HG03175 (cell line): ENCODE measurements around the gene EIF5A2.
"Not testable (repeated sequence)": the region's sequence is repeated elsewhere in the genome, so short reads cannot be mapped to it uniquely, and the experiment has no call there.

Experiments
- ATAC-seq: cut with Tn5 transposase; IDR thresholded peaks from one replicate; pipeline ENCODE4 v1.9.1; 2021; ENCODE audit warnings: mild to moderate bottlenecking, moderate library complexity; ENCODE audit not compliant: unreplicated experiment

Gene EIF5A2

GRCh38 chr3:170897199-170897598 is 11.2 kb downstream of the EIF5A2 start:
- ATAC-seq, result not testable (repeated sequence)

- no peak for ATAC-seq
These were observed 11.7 kb downstream of the EIF5A2 start for GRCh38 chr3:170896781-170897180.

GRCh38 chr3:170896333-170896732 is 12.1 kb downstream of the EIF5A2 start:
- not testable (repeated sequence) for ATAC-seq

GRCh38 chr3:170893895-170894294 is 14.5 kb downstream of the EIF5A2 start:
- ATAC-seq, result no peak

GRCh38 chr3:170889630-170890029 is 18.8 kb downstream of the EIF5A2 start:
- ATAC-seq, result no peak

GRCh38 chr3:170889132-170889531 is 19.3 kb downstream of the EIF5A2 start:
- no peak for ATAC-seq

GRCh38 chr3:170884109-170884930 is 24.1 kb downstream of the EIF5A2 start:
- ATAC-seq, result not testable (repeated sequence)

GRCh38 chr3:170878688-170879087 is 29.7 kb downstream of the EIF5A2 start:
- ATAC-seq, result not testable (repeated sequence)

- not testable (repeated sequence) for ATAC-seq
These were observed 31.1 kb downstream of the EIF5A2 start for GRCh38 chr3:170877311-170877710.

- no peak for ATAC-seq
These were observed 31.9 kb downstream of the EIF5A2 start for GRCh38 chr3:170876537-170876936.

- ATAC-seq, result peak; percentile 97
These were observed 38.5 kb downstream of the EIF5A2 start, which contains the start of gene RPL22L1 for GRCh38 chr3:170869645-170870593. TSS of gene RPL22L1 (minus strand) at chr3:170870195. CDS start at chr3:170870167, 28 bp downstream.

GRCh38 chr3:170869239-170869590 is 39.2 kb downstream of the EIF5A2 start:
- ATAC-seq, result no peak

- ATAC-seq, result no peak
These were observed 39.7 kb downstream of the EIF5A2 start for GRCh38 chr3:170868577-170869238.

- ATAC-seq, result peak; percentile 36
These were observed 41.1 kb downstream of the EIF5A2 start for GRCh38 chr3:170867143-170867937.

- ATAC-seq, result no peak
These were observed 41.9 kb downstream of the EIF5A2 start for GRCh38 chr3:170866499-170866898.

- ATAC-seq, result no peak
These were observed 43.0 kb downstream of the EIF5A2 start for GRCh38 chr3:170865209-170866094.

GRCh38 chr3:170864525-170865208 is 43.8 kb downstream of the EIF5A2 start:
- ATAC-seq, result no peak

GRCh38 chr3:170863816-170864215 is 44.6 kb downstream of the EIF5A2 start:
- no peak for ATAC-seq
